ENCODE measurements around the gene UBTD2. TPM values are rescaled to one million over a fixed set of nuclear protein-coding genes. Genes with fewer than 3 reads are reported as not detected.

Gene UBTD2
- polyA plus RNA-seq, 1 donor from 2014 or later, result 89.9 TPM

- H3K4me3 ChIP-seq (ENCODE audit: low read length), result no peak overlapping the region
- H3K9ac ChIP-seq (ENCODE audit: low read length), result no peak overlapping the region
- H3K79me2 ChIP-seq (replicated peaks; ENCODE audit: insufficient read depth, low read length), result peaks cover 16% of the 10 kb centered on the region
- H4K20me1 ChIP-seq (ENCODE audit: insufficient read depth), result no peaks in the 10 kb centered on the region
- H2AFZ ChIP-seq (ENCODE audit: low read depth, low read length), result no peak overlapping the region
- TF ChIP-seq POLR2AphosphoS5 (IDR thresholded peaks at IDR 0.05) (no peak), EP300 (conservative IDR thresholded peaks at IDR 0.05; ENCODE audit: poor library complexity, severe bottlenecking) (no peak), REST (IDR thresholded peaks at IDR 0.05; ENCODE audit: borderline replicate concordance) (no peak), CTCF (IDR thresholded peaks at IDR 0.05; ENCODE audit: poor library complexity, severe bottlenecking) (no peak), TAF1 (IDR thresholded peaks at IDR 0.05; ENCODE audit: low read depth) (no peak), SMC3 (conservative IDR thresholded peaks at IDR 0.05; ENCODE audit: poor library complexity) (no peak), EZH2 (IDR thresholded peaks at IDR 0.05; ENCODE audit: borderline replicate concordance, insufficient read depth, low read length, poor library complexity, severe bottlenecking) (no peak), RAD21 (conservative IDR thresholded peaks at IDR 0.05) (no peak), MXI1 (conservative IDR thresholded peaks at IDR 0.05; ENCODE audit: poor library complexity, severe bottlenecking) (no peak)
- no peak overlapping the region for H3K4me2 ChIP-seq (ENCODE audit: low read length)
- no peaks in the 10 kb centered on the region for H3K36me3 ChIP-seq (ENCODE audit: insufficient read depth, low read length)
- H3F3A ChIP-seq (ENCODE audit: insufficient read depth, low read length, poor library complexity, severe bottlenecking), result no peaks in the 10 kb centered on the region
- H3K27ac ChIP-seq (ENCODE audit: low read length), result no peak overlapping the region
- H3K9me2 ChIP-seq (ENCODE audit: insufficient read depth, low read length), result no peaks in the 10 kb centered on the region
- H3K27me3 ChIP-seq (ENCODE audit: insufficient read depth, low read depth, low read length), result no peaks in the 10 kb centered on the region
- H3K9me3 ChIP-seq (ENCODE audit: low read length), result no peaks in the 10 kb centered on the region
These were observed 71.9 kb downstream of the UBTD2 start for GRCh38 chr5:172211676-172212075.

- Histone ChIP-seq H3K27ac (ENCODE audit: low read length) (no peak overlapping the region), H3K4me2 (ENCODE audit: low read length) (no peak overlapping the region), H3K36me3 (ENCODE audit: insufficient read depth, low read length) (no peaks in the 10 kb centered on the region), H3F3A (ENCODE audit: insufficient read depth, low read length, poor library complexity, severe bottlenecking) (no peaks in the 10 kb centered on the region), H3K9ac (ENCODE audit: low read length) (no peak overlapping the region), H3K9me2 (ENCODE audit: insufficient read depth, low read length) (no peaks in the 10 kb centered on the region), H4K20me1 (ENCODE audit: insufficient read depth) (no peaks in the 10 kb centered on the region), H3K4me3 (ENCODE audit: low read length) (no peak overlapping the region), H3K79me2 (replicated peaks; ENCODE audit: insufficient read depth, low read length) (peaks cover 4% of the 10 kb centered on the region), H3K9me3 (ENCODE audit: low read length) (no peaks in the 10 kb centered on the region), H2AFZ (ENCODE audit: low read depth, low read length) (no peak overlapping the region), H3K27me3 (ENCODE audit: insufficient read depth, low read depth, low read length) (no peaks in the 10 kb centered on the region)
- TF ChIP-seq RAD21 (conservative IDR thresholded peaks at IDR 0.05) (no peak), EZH2 (IDR thresholded peaks at IDR 0.05; ENCODE audit: borderline replicate concordance, insufficient read depth, low read length, poor library complexity, severe bottlenecking) (no peak), TAF1 (IDR thresholded peaks at IDR 0.05; ENCODE audit: low read depth) (no peak), EP300 (conservative IDR thresholded peaks at IDR 0.05; ENCODE audit: poor library complexity, severe bottlenecking) (no peak), SMC3 (conservative IDR thresholded peaks at IDR 0.05; ENCODE audit: poor library complexity) (no peak), MXI1 (conservative IDR thresholded peaks at IDR 0.05; ENCODE audit: poor library complexity, severe bottlenecking) (no peak), POLR2AphosphoS5 (IDR thresholded peaks at IDR 0.05) (no peak), REST (IDR thresholded peaks at IDR 0.05; ENCODE audit: borderline replicate concordance) (no peak), CTCF (IDR thresholded peaks at IDR 0.05; ENCODE audit: poor library complexity, severe bottlenecking) (no peak)
These were observed 73.8 kb downstream of the UBTD2 start for GRCh38 chr5:172209714-172210113.
